ENCODE results near the gene ZNF423.

ZNF423 gene

GRCh38 chr16:49473131-49473530 is 382.8 kb downstream of the ZNF423 start:
- no peak for DNase-seq (ENCODE audit: low read depth)

GRCh38 chr16:49472598-49472997 is 383.3 kb downstream of the ZNF423 start:
- DNase-seq (ENCODE audit: low read depth) = no peak

GRCh38 chr16:49471038-49471727 is 384.7 kb downstream of the ZNF423 start:
- DNase-seq (ENCODE audit: low read depth) = no peak

GRCh38 chr16:49470513-49470991 is 385.4 kb downstream of the ZNF423 start:
- DNase-seq (ENCODE audit: low read depth) = no peak

GRCh38 chr16:49469930-49470451 is 385.9 kb downstream of the ZNF423 start:
- DNase-seq (ENCODE audit: low read depth) = no peak

- no peak for DNase-seq (ENCODE audit: low read depth)
Observed at GRCh38 chr16:49469311-49469670, 386.6 kb downstream of the ZNF423 start.

GRCh38 chr16:49468611-49469310 is 387.2 kb downstream of the ZNF423 start:
- DNase-seq (ENCODE audit: low read depth) = no peak

GRCh38 chr16:49467540-49468372 is 388.2 kb downstream of the ZNF423 start:
- no peak for DNase-seq (ENCODE audit: low read depth)

GRCh38 chr16:49466881-49467280 is 389.0 kb downstream of the ZNF423 start:
- DNase-seq (ENCODE audit: low read depth) = no peak

GRCh38 chr16:49466529-49466831 is 389.4 kb downstream of the ZNF423 start:
- DNase-seq (ENCODE audit: low read depth) = no peak

GRCh38 chr16:49465661-49466528 is 390.0 kb downstream of the ZNF423 start:
- DNase-seq (ENCODE audit: low read depth) = no peak

GRCh38 chr16:49464877-49465504 is 390.9 kb downstream of the ZNF423 start:
- DNase-seq (ENCODE audit: low read depth) = no peak

- DNase-seq (ENCODE audit: low read depth) = no peak
Observed at GRCh38 chr16:49464093-49464492, 391.8 kb downstream of the ZNF423 start.

GRCh38 chr16:49463529-49463928 is 392.4 kb downstream of the ZNF423 start:
- DNase-seq (ENCODE audit: low read depth) = no peak

GRCh38 chr16:49462989-49463371 is 392.9 kb downstream of the ZNF423 start:
- no peak for DNase-seq (ENCODE audit: low read depth)

GRCh38 chr16:49462362-49462988 is 393.4 kb downstream of the ZNF423 start:
- no peak for DNase-seq (ENCODE audit: low read depth)

- no peak for DNase-seq (ENCODE audit: low read depth)
Observed at GRCh38 chr16:49461517-49461951, 394.4 kb downstream of the ZNF423 start.

- DNase-seq (ENCODE audit: low read depth) = no peak
Observed at GRCh38 chr16:49460786-49461470, 395.0 kb downstream of the ZNF423 start.

- no peak for DNase-seq (ENCODE audit: low read depth)
Observed at GRCh38 chr16:49459953-49460735, 395.8 kb downstream of the ZNF423 start.

All from GM04504 (cell line).